A172 (cell line): Measurements from ENCODE around the gene ADCK2. TPM values are rescaled to one million over a fixed set of nuclear protein-coding genes. Genes with fewer than 3 reads are reported as not detected.
A peak's percentile ranks its signal among the peaks of the same experiment; 100 is the strongest.
"Not testable (repeated sequence)": the region's sequence is repeated elsewhere in the genome, so short reads cannot be mapped to it uniquely, and the experiment has no call there.

Experiments
- DNase-seq: peaks from one replicate; pipeline ENCODE4 v3.0.0-alpha.2; 2015; ENCODE audit warnings: low spot score
- total RNA-seq: library from RNA; depleted of rRNA; stranded (reverse); fragments of >200 nt; shearing (Covaris generic); gene quantifications from 2 replicates; pipeline ENCODE4 v1.2.3, GENCODE V29; 2014

The ADCK2 gene
- total RNA-seq, 1 experiment from 2014 or later = 34.8 TPM

- no peak for DNase-seq
Observed at GRCh38 chr7:140645166-140645900, 27.4 kb upstream of the ADCK2 start.

DNA sequence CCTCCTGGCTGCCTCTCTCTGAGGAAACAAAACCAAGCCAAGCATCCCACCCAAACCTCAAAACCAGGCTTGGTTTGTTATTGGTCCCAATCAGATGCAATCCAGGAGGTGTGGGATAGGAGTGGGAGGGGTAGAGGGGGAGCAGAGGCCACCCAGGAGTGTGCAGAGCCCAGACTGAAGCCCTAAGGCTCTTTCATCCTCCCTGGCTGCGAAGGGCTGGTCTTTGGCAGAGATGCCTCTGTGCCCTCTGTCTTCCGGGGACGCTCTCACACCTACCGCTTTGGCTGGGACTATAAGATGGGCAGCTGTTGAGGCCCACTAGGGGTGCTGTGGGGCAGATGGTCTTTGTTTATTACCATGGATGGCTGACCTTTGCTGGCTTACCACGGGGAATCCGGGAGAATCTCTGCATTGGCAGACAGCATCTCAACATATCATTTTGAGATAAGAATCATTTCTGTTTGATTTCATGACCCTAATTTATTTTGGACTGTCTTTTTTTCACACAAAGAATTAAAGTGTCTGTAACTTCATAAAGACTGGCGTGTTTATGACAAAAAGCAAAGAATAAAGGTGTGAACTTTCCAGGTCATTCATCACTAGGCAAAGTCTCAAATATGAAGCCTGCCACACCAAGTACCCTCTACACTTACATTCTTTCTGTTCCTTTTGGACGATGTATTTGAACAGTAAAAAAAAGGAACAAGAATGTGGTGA lies 25.7 kb upstream of the ADCK2 start:
- DNase-seq = peak; percentile 55

DNA sequence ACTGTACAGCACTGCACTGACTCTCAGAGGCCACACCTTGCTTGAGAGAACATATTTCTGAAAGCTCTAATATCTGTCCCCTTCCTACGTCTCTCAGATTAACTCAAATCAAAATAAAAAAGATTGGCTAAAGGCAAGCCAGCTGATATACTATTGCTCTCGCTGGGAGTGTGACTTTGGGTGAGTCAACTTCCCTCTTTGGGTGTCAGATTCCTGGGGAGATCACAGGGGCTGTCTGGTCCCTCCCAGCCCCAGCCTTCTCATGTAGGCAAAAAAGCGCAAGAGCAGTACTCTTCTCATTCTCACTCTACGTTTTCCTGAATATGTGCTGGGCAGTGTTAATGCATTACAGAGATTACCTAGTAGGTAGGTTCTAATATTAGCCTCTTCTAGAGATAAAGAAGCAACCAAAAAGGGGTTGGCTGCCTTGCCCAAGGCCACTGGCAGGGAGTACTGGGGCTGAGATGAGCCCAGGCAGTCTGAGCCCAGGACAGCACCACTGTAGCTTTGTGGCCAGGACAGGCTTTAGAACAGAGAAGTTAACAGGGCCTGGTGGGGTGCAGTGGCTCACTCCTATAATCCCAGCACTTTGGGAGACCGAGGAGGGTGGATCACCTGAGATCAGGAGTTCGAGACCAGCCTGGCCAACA lies 23.1 kb upstream of the ADCK2 start:
- DNase-seq = peak; percentile 73

DNA sequence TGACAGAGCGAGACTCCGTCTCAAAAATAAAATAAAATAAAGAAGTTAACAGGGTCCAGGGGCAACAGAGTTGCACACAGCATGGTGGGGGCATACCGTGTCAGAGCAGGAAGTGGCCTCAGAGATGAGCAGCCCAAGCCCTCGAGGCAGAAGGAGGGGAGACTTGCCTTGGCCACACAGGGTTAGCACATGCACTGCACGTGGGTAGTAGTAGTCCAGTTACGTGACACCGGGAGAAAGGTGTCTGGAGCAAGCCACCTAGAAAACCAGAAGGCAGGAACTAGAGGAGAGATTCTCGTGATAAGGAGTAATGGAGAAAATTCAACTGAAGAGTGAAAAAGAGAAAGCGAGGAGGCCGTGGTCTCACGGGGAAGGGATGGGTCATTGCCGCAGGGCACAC lies 22.4 kb upstream of the ADCK2 start:
- no peak for DNase-seq

DNA sequence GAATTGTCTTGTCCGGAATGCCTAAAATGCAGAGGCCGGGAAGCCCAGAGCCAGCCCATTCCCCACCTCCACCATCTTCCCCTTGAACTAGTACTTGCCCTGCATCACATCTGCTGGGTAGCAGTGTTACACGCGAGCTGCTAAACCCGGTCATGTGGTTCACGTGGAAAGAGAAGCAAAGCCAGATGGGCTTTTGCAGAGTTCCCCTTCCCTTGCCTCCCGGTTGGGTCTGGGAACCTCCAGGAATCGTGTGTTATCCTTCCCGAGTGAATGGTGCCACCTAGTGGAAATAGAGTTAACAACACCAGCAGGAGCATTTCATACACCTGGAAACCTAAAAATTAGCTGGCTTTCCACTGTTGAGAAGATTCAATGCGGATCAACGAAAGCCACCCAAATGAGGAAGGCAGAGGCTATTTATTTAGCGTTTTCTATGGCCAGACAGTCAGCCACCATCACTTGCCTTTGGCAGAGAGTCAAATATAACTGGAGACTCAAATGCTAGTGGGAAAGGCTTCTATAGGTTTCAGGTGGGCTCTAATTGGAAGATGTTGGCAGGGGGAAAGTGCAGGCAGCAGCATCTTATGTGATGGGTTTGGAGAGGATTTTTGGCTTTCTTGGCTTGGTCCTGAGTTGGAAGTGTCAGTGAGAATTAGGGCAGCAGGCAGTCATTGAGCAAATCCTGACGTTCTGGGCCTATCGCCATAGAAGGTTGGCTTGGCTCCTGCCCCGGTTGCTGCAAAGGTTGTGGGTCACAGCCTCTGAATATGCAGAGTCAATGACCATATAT lies 19.2 kb upstream of the ADCK2 start:
- peak; percentile 63 for DNase-seq

GRCh38 chr7:140654109-140654387 lies 18.7 kb upstream of the ADCK2 start:
- no peak for DNase-seq

- DNase-seq = no peak
Observed at GRCh38 chr7:140654661-140655060, 18.1 kb upstream of the ADCK2 start.

DNA sequence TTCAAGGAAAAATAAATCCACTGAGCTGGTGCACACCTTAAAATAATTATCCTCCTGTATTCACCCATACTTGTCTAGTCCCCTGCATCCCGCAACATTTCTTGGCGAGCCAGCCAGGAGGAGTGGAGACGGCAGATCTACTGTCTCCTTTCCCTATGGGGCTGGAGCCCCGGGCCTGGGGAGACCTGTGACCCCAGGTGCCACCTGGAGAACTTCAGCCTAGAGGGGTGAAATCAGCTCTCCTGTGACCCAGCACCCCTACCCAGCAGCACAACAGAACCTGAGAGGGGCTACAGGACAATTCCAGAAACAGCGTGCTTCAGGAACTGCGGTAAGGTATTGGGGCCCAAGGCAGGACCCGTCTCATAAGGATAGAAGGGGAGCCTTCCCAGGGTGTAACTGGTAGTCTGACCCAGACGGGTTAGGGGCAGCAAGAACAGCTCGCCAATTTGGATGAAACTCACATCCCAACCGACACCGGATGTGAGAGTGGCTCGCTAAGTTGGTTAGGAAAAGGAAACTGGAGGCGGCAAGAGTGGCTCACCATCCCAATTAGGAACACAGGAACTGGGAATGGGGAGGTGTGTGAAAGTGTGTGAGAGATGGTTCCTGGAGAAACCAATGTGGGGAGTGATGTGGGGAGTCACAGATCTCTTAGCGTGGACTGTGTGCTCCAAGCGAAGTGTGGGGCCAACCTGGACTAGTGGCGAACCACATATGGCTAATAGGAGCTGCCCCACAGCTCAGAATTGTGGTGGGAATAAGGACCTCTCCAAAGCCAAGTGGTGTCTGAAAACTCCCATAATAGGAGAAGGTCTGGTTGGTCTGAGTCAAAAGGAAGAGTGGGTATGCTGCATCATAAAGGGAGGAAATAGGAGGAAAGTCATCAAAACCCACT lies 17.0 kb upstream of the ADCK2 start:
- DNase-seq = no peak

- no peak for DNase-seq
Observed at GRCh38 chr7:140656548-140657515, 15.9 kb upstream of the ADCK2 start.

- DNase-seq = no peak
Observed at GRCh38 chr7:140657891-140658290, 14.9 kb upstream of the ADCK2 start.

DNA sequence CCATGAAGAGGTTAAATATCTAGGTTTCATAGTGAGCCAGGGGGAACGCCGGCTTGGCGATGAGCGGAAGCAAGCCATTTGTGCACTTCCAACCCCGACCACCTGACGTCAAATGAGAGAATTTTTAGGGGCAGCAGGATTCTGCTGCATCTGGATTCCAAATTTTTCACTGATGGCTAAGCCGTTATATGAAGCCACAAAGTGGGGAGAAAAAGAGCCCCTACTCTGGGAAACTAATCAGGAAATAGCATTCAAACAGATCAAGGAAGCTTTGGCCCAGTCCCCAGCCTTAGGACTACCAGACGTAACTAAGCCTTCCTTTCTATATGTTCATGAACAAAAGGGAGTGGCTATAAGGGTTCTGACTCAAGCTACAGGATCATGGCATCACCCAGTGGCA lies 12.9 kb upstream of the ADCK2 start:
- DNase-seq = no peak

GRCh38 chr7:140661124-140661523 lies 11.6 kb upstream of the ADCK2 start:
- no peak for DNase-seq

DNA sequence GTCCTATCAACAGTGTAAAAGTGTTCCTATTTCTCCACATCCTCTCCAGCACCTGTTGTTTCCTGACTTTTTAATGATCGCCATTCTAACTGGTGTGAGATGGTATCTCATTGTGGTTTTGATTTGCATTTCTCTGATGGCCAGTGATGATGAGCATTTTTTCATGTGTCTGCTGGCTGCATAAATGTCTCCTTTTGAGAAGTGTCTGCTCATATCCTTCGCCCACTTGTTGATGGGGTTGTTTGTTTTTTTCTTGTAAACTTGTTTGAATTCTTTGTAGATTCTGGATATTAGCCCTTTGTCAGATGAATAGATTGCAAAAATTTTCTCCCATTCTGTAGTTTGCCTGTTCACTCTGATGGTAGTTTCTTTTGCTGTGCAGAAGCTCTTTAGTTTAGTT lies 9.8 kb upstream of the ADCK2 start:
- not testable (repeated sequence) for DNase-seq

GRCh38 chr7:140667476-140667875 lies 5.3 kb upstream of the ADCK2 start:
- no peak for DNase-seq

DNA sequence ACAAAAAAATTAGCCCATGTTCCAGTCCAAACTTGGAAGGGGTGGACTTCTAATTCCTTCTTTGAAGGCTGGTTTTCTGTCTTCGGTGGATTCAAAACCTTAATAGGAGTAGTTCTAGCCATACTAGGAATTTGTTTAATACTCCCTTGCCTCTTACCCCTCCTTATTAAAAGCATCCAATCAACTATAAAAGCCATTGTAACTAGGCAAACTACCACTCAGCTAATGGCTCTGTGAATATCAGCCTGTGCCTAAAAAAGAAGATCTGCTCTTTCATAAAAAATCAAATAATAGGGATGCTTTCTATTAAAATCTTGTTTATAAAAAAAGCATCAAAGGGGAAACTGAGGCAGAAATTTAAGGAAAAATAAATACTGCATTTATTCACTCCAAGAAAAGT lies 4.1 kb upstream of the ADCK2 start:
- DNase-seq = no peak

GRCh38 chr7:140669352-140669751 lies 3.4 kb upstream of the ADCK2 start:
- no peak for DNase-seq

DNA sequence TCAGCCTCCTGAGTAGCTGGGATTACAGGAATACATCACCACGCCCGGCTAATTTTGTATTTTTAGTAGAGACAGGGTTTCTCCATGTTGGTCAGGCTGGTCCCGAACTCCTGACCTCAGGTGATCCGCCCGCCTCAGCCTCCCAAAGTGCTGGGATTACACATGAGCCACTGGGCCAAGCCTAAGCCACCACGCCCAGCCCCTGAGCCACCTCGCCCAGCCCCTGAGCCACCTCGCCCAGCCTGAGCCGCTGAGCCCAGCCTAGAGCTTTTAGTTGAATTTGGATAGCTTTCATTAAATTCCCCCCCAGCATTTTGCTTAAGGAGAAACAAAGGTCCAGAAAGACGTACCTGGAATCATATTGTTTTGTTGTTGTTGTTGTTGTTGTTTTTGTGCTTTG lies 2.9 kb upstream of the ADCK2 start:
- DNase-seq = not testable (repeated sequence)

- no peak for DNase-seq
Observed at GRCh38 chr7:140670343-140670935, 2.3 kb upstream of the ADCK2 start.

GRCh38 chr7:140671966-140672365 lies 779 bp upstream of the ADCK2 start:
- no peak for DNase-seq
